Activated CD8-positive, alpha-beta memory T cell treated with anti-CD3 and anti-CD28 coated beads for 4 hours (primary cell): ENCODE results near the gene ENOX1.

Experiments
- DNase-seq, 2 donors: peaks; one replicate each; pipeline ENCODE4 v3.0.0-alpha.2; 2020; ENCODE audit warnings: low read depth in 2 of 2

Gene ENOX1

DNA sequence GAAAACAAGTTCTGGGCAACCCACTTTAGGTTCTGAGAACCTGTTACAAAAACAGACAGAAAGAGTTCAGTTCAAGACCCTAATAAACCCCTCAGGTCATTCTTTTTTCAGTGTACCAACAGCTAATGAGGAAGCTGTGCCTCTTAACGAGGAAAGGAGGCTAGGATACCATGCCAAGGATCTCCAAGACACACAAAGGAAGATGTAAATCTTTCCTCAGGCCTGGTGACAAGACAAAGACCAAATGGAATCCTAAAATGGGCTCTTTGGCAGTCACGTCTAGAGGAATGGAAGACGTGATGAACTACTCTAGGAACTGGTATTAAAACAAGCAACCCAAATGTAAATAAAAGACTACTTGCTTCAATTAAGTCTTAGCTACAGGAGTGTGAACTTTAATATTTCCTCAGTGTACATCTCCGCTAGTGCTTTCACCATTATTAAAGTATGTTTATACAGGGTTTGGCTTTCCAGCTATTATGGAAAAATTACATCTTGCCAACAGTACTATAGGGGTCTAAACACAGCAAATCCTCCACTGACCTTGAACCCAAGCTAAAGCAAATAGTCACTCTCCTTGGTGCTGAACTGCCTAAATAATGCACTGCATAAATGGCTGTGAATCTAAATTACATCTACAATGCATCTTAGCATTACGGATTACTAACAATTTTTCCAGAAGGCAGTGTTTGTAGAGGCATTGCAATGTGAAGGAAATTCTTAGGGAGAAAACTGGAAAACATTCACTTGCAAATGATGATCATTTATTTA is 42.3 kb downstream of the ENOX1 start:
- DNase-seq: no peak

DNA sequence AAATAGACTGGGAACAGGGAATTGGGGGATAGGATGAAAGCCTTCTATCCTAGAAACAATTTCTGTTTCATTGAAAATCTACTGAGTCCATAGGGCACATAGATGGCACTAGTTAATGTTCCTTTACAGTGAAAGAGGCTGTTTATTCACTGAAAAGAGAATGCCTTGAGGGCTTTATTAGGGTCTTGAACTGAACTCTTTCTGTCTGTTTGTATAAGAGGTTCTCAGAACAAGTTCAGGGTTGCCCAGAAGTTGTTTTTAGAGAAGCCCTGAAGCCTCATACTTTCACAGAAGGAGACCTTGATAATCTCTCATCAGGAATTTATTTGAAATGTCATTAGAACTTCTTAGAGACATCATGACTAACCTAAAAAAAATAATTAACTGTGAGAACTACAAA is 43.9 kb downstream of the ENOX1 start:
- no peak for DNase-seq

DNA sequence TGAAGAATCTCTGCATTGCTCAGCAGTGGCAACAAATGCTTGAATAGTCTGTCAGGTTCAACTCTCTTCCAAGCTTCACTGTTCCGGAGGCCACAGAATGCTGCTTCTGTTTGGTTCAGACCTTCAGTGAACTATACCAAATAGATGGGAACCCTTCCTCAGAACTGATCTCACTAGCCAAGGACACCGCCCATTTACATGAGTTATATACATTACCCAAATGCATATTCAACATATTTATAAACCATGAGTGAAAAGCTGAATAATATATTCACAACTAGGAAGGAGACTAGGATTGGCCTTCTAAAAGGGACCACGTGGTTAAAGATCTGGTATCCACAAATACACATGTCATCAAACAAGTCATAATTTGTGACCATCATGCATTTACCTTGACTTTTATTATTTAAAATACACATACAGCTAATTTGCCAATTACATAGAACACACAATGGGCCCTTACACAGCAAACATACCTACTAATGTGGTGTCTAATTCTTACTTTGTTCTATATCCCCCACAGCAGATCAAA is 49.3 kb downstream of the ENOX1 start:
- no peak for DNase-seq

DNA sequence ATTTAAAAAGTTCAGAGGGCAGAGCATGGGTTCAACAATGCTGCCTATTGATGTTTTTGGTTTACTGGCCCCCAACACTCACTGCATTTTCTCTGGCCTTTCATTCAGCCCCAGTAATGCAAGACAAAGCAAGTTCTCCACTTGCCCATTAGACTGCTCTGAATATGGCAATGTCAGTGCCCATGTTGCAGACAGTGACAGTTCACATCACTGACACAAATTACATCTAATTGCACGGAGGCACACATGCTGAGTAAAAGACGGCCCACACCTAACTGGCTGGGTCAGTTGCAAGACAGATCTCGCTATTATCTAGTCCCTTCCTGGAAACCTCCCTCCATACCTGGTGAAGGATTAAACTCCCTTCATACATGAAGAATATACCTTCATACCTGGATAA is 54.0 kb downstream of the ENOX1 start:
- no peak for DNase-seq

DNA sequence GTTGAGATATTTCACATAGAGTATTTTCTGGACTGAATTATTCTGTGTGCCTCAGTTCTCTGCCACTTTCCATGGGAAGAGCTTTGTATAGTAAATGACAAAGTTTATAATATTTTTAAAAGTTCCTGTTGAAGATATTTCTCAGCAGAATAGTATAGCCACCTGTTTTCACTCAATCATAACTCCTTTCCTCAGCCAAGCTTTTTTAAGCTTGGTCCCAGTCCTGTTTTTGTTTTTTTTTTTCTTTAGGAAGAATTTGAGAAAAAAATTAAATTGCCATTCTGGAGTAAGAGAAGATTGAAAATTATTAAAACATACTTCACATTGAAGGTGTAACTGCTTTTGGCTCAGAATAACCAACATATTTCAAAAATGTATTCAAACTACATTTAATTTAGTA is 55.5 kb downstream of the ENOX1 start:
- no peak for DNase-seq

DNA sequence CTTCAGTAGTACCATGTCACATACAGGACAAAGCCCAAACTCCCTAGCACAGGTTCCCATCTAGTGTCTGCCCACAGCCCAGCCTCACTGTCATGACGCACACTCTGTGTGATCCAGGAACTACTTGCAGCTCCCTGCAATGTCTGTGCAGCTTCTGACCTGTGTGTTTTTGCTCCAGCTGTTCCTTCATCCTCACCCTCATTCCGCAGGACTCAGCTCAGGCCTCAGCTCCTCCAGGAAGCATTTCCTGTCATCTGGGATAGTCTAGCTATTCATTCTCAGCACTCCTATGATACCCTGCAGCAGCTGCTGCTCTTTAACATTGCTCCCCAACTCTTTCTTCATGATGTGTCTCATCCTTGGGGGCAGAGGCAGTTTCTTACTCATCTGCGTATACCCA is 56.1 kb downstream of the ENOX1 start:
- DNase-seq: no peak

DNA sequence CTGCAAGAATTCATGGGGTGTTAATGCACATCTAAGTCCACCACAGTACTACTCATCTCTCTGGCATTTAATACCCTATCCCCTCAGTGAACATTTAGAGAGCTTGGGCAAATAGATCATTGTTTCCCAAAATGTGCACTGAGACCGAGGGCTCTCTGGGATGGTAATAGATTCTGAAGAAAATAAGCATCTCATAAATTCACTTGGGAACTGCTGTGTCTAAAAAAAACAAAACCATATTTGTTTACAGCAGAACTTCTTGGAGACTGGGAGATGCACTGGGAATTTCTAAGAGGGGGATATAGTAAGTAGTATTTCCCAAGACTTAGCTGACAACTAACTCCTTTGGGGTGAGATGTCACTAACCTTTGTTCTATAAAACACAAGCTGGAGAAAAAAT is 58.4 kb downstream of the ENOX1 start:
- DNase-seq: no peak

DNA sequence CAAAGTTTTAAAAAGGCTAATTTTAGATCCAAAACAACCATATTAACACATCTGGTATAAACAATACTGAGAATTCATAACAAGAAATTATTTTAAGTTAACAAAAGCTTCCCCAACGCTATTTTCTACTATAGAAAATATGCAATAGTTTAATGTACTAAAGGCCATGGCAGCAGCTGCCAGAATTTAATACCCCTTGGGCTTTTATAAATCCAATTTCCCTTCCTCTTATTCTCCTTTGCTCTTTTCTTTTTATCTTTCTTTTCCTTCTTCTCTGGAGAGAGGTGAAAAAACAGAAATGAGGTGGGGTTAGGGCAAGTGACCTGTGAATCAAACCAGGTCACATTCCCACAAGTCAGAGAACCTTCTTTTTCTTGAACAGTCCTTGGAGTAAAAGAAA is 58.9 kb downstream of the ENOX1 start:
- DNase-seq: no peak

DNA sequence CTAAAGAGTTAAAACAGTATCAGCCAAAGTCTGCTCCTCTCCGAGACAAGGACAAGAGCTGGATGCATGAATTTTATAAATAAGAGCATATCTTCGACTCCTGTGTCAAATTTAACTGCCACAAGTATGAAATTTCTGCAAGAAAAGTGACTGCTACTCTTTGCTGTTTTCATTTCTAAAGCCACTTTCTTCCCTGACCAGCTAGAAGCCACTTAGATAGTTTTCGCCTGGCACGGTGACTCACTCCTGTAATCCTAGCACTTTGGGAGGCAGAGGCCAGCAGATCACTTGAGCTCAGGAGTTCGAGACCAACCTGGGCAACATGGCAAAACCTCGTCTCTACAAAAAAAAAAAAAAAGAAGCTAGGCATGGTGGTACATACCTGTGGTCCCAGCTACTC is 61.3 kb downstream of the ENOX1 start:
- DNase-seq: no peak

DNA sequence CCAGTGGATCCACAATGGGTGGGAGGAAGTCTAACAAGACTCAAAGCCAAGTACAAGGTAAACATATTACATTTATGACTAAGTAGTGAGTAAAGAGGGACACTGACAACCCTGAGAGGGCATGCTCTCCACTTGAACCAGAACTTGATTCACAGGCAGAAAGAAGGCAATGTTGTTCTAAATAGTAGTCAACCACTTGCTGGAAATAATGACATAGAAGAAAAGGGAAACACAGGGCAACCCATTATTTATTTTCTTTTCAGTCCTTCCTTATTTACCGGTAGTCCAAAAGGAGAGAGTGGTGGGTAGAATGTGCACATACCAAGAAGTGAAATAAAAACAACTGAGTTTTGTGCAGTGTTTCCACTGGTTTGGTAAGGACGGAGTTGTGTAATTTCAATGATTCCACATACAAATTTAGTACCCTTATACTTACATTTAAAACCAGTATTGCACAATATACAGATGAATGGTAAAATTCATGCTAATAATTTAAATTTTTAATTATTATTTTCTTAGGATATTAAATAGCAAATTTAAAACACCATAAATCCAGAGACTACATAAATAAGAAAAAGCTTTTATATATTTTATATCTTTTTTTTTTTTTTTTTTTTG is 65.9 kb downstream of the ENOX1 start:
- no peak for DNase-seq

DNA sequence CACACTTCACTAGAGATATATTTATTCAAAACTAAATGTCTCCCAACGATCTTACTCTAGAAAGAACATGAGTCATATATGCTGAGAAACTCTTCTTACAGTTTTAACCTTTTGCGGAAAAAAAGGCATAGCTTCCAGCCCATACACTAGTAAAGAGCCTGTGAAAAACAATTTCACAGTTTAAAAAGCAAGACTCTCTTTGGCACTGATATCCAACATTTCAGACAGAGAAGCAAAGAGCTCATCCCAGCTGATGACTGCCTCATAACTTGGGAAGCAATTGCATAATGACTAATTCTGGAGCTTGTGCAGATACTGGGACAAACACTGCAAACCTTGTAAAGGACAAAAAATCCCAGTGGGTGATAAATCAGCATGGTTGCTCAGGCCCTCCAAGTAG is 88.0 kb downstream of the ENOX1 start:
- no peak for DNase-seq

DNA sequence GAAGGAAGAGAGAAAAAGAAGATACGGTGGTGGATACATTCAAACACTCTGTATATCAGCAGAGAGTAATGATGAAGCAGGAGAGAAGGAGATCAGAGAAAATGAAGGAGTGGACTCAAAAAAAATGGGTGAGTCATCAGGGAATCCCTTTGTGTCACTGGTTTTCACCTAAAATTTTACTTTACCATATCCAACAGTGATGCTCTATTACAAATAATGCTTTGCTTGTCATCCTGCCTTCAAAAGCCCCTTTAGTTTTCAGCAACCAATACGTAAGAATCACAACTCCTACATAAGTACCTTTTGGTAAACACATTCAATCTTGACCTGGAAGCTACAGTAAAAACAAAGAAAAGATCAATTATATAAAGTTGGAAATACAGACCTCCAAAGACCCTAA is 88.8 kb downstream of the ENOX1 start:
- no peak for DNase-seq

DNA sequence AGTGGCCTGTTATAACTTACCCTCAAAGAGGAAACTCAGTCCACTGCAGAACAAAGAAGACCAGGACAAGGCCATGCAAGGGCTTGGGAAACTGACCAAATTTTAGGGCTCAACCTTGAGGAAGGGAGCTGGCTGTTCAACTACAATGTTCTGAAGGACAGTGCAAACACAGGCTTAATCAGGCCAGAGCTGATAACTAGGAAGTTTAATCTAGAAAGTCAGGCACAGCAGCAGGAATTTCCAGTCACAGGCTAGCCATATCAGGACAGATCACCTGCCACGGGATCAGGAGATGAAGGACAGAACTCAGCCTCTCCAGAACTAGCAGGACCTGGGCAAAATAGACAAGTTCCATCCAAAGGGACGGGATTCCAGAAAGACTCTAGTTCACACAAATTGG is 89.4 kb downstream of the ENOX1 start:
- no peak for DNase-seq

DNA sequence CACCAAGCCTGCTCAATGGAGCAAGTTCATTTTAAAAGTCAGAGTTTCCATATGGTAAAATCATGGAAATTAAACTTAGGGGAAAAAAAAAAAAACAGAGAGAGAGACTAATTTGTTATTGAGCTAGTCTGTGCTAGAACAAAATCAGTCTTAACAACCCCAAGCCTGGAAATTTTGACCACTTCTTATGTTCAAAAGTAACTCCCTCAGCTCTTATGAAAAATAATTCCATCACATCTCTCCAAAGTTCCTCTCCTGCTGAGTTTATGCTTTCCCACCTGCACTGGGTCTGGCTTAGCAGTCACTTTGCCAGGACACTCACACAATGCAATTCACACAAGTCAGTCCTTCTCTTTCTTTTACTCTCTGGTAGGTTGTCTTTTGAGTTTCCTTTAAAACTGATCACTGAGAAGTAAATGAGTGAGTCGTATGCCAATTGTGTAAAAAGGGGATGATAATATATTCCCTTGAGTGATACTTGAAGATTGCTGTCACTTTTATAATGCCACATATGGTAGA is 92.6 kb downstream of the ENOX1 start:
- no peak for DNase-seq

DNA sequence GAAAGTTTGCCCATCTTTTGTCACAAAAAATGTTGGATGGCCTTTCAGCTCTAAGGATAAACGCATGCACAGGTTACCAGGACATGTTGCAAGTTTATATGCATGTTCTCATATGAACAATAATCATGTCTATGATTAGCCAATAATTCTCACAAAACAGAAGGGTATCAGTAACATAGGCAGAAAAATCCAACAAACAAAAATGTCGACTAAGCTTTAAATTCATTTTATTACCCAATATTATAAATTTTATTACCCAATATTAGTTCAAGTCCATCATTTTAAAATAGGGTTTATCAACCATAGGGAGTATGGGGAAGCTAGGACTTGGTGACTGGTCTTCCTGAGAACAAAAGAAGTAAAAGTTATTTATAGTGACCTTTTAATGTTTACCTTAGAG is 93.1 kb downstream of the ENOX1 start:
- no peak for DNase-seq

DNA sequence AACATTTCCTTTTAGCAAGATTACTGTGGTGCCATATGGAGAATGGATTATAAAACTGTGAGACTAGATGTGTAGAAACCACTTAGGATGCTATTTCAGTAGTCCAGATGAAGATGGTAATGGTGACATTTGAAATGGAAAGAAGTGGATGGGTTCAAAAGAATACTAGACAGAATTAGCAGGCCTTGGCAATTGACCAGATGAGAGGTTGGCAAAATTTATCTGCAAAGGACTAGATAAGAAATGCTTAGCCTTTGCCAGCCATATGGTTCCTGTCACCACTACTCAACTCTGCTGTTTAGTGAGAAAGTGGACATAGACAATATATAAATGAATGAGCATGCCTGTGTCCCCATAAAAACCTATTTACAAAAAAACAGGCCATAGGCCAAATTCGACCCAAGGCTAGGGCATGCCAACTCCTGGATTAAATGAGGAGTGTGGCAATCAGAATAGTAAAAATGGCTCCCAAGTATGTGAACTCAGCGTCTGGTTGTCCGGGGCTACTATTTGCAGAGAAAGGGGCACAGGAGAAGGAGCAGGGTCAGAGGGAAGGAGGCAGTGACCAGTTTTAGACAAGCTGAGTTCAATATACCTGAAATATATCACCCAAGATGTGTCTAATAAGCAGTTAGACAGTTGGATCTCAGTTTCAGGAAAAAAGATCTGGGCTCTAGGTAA is 98.4 kb downstream of the ENOX1 start:
- DNase-seq: no peak

DNA sequence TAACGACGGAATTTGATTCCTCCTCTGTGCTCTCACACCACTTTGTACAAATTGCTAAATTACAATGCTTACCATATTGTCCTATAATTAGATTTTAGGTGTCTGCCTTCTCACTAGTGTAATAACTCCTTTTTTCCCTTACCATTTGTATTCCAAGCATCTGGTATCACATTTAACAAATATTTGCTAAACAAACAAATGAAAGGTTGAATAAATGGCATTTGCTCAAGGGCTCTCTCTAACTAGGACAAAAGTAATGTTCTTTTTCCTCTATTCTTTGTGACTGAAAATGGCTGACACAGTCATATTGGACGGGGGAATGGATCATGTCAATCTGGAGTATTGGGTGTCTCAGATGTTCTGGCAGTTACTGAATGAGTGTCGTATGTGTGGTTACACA is 99.7 kb downstream of the ENOX1 start:
- DNase-seq: no peak

DNA sequence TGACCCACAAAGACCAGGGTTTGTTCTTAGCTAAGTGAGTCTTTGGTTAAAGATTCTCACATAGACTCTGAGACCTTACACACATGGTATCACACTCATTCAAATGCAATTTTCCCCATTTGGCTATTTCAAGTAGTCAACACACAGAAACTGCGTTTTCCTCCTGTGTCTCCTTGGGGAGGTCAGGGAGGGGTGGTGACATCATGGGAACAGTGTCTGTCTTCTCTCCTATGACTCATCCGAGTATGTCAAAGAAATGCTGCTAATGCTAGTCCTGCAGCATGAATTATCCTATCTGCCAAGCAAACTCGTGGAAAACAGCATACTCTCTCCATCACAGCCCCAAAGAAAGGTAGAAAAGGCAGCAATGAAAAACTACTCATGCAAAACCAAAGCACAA is 100.2 kb downstream of the ENOX1 start:
- DNase-seq: no peak

DNA sequence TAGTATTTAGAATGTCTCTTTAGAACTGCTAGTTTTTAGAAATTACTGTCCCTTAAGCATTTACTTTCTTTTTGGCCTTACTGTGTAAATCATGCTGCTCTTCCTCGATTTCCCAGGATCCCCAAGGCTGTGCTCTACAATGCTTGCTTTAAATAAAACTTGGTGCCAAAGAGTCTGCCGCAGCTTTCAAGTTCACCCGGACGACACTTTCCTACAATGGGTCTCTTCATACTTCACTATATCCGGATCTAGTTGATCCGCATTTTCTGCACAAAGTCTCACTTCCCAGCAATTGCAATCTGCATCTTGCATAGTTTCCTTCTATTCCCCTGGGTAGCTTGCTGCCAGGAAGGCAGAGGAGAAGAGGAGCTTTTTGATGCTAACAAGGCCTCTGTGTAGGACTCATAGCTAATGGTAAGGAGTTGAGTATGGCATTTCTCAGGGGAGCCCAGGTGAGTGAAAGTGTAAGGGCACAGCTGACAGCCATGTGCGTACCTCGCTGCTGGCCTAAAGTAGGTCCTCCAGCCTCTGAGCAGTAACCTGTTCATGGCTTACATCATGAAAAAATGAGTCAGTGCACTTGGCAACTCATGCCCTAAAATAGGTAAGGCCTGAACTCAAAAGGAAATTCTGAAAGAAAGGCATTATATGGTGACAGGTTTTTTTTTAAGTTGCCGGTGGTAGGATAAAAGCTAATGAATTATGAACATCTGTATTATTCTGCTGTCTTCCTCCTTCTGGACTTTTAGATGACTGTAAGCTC is 101.6 kb downstream of the ENOX1 start:
- DNase-seq: no peak

DNA sequence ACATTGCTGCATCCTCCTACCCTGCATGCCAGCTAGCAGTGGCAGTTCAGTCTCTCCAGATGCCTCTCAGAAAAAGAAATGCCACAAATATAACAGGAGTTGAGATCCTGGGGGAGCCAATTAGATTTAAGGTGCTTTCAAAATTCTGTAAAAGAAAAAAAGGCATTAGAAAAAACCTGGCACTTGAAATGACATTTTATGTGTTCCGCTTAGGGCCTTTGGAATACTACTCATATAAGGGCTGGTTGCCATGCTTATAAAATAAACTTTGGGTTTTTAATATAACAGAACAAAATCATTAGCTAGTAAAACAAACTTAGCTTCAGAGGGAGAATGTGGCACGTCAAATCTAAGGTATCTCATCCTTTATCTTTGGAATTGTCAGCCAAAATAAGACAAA is 104.1 kb downstream of the ENOX1 start:
- no peak for DNase-seq

DNA sequence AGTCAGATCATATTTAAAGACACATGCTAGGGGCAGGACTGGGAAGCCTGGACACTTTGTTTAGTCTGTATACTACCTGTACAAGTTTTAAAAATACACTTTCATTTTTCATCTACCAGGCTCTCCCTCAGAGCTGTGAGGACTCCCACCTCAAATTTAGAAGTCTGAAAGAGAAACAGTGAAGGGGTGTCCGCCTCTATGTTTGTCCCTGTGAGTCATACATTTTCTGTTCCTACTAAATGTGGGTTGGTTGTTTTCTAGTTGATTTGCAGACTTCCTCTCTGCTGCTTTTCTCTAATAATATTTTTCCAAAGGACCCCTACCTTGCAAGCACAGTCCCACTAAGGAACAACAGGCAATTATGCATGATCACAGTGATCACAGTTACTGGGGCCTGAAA is 110.5 kb downstream of the ENOX1 start:
- no peak for DNase-seq

DNA sequence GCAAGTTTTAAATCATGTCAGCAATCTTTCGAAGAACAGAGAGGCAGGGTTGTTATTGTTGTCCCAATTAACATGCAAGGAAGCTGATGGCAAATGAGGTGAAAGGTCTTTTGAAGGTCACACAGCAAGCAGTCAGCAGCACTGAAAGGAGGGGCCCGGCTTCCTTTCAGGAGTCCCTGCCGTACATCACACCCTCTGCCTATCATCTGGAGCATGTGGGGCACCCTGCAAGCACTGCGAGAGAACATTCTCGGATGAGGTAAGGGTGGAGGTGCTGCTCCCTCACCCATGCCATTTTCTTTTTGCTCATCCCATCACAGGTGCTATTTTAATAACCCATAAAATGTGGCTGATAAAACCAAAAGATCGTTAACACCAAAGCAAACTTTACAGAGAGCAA is 111.2 kb downstream of the ENOX1 start:
- DNase-seq: no peak
